HepG2 (cell line): ENCODE measurements around the gene TRAPPC5. TPM values are rescaled to one million over a fixed set of nuclear protein-coding genes. Genes with fewer than 3 reads are reported as not detected.

Experiments used
- ATAC-seq: fragments of 200-7000 bp; cut with Tn5 transposase; 3 replicates; pipeline ENCODE4 v1.9.1; 2020; ENCODE audit warnings: mild to moderate bottlenecking, moderate library complexity
- BruUV-seq: library from RNA; stranded (reverse); fragments of 400-500 nt; replicated peaks from 2 replicates; lab custom pipeline; 2021; lab: Mats Ljungman, UMichigan
- CTCF ChIA-PET: fragments of 300-600 bp; formaldehyde crosslinking; extraction: SDS; loops from one replicate; lab custom pipeline; 2021; ENCODE audit warnings: low total read pairs, inconsistent platforms, low intra/inter-chr PET ratio; lab: Yijun Ruan, JAX
- POLR2A ChIA-PET: fragments of 350-600 bp; sonication (Branson Sonifier 250); formaldehyde crosslinking; loops from one replicate; lab custom pipeline; 2020; ENCODE audit warnings: antibody characterized with exemption, inconsistent platforms; lab: Yijun Ruan, JAX
- DNase-seq: peaks from one replicate; pipeline ENCODE4 v3.0.0-alpha.2; 2015; ENCODE audit warnings: low spot score
- FAIRE-seq: peaks from 3 replicates; lab custom pipeline; 2011; peaks lifted over from hg19 to GRCh38; lab: Jason Lieb, UNC
- H2AFZ ChIP-seq: one replicate; pipeline ENCODE4 v1.6.1; 2011; ENCODE audit warnings: low read length, inconsistent platforms
- H3K27ac ChIP-seq: fragments of 300-600 bp; 3 replicates; pipeline ENCODE4 v1.8.0; 2011; ENCODE audit warnings: mixed run types, mild to moderate bottlenecking, mixed read lengths, low read length, inconsistent platforms; ENCODE audit not compliant: insufficient read depth; ENCODE audit errors: extremely low read length
- H3K27me3 ChIP-seq, 2 experiments: fragments of 200-600 bp in 1 of 2; 2 replicates in 1 of 2; 3 replicates in 1 of 2; pipeline versions ENCODE4 v1.6.0 to v1.8.0; 2011; ENCODE audit warnings: low read length in 2 of 2, mild to moderate bottlenecking in 2 of 2, moderate library complexity in 2 of 2, inconsistent platforms in 1 of 2; ENCODE audit not compliant: insufficient read depth in 2 of 2, control insufficient read depth in 1 of 2
- H3K36me3 ChIP-seq, 2 experiments: fragments of 200-600 bp in 1 of 2; replicated peaks in 1 of 2; 2 replicates in 1 of 2; 3 replicates in 1 of 2; pipeline versions ENCODE4 v1.5.1 to v1.8.0; 2011; ENCODE audit warnings: low read length in 2 of 2, inconsistent platforms in 1 of 2; ENCODE audit not compliant: insufficient read depth in 2 of 2, control insufficient read depth in 1 of 2
- H3K4me1 ChIP-seq: 2 replicates; pipeline ENCODE4 v1.5.1; 2012; ENCODE audit warnings: low read length, inconsistent platforms; ENCODE audit not compliant: insufficient read depth
- H3K4me2 ChIP-seq: 2 replicates; pipeline ENCODE4 v1.6.0; 2011; ENCODE audit warnings: low read depth, low read length, inconsistent platforms
- H3K4me3 ChIP-seq, 3 experiments: fragments of 200-600 bp in 1 of 3; sonication (generic), shearing (Covaris generic) in 1 of 3; replicated peaks in 1 of 3; 2 replicates each; pipeline ENCODE4 v1.5.1; 2011 to 2016; ENCODE audit warnings: low read length in 3 of 3, inconsistent platforms in 2 of 3, low read depth in 2 of 3, mild to moderate bottlenecking in 2 of 3, control low read depth in 1 of 3, mixed read lengths in 1 of 3; ENCODE audit not compliant: insufficient read depth in 1 of 3
- H3K79me2 ChIP-seq: one replicate; pipeline ENCODE4 v1.6.1; 2011; ENCODE audit warnings: low read length, inconsistent platforms; ENCODE audit not compliant: insufficient read depth
- H3K9ac ChIP-seq: 2 replicates; pipeline ENCODE4 v1.6.0; 2011; ENCODE audit warnings: mild to moderate bottlenecking, low read depth, low read length, inconsistent platforms; ENCODE audit not compliant: insufficient read depth
- H3K9me3 ChIP-seq: 2 replicates; pipeline ENCODE4 v1.5.1; 2012; ENCODE audit warnings: mild to moderate bottlenecking, low read length
- H4K20me1 ChIP-seq: 2 replicates; pipeline ENCODE4 v1.6.0; 2011; ENCODE audit warnings: inconsistent platforms, mild to moderate bottlenecking, low read length, moderate library complexity; ENCODE audit not compliant: insufficient read depth
- CCDC6 ChIP-seq: sonication (generic); formaldehyde crosslinking; IDR thresholded peaks from 2 replicates; pipeline ENCODE4 v1.8.1; 2022; ENCODE audit warnings: mild to moderate bottlenecking, missing genetic modification reagents, moderate library complexity
- FOXP1 ChIP-seq, 2 experiments: fragments of 450-650 bp in 1 of 2; IDR thresholded peaks; 2 replicates each; pipeline ENCODE4 v1.6.1; 2017 to 2018; ENCODE audit warnings: antibody characterized with exemption in 1 of 2
- FOXP4 ChIP-seq: sonication (generic); formaldehyde crosslinking; IDR thresholded peaks from 2 replicates; pipeline ENCODE4 v1.4.0; 2020; ENCODE audit warnings: missing genetic modification reagents
- GTF3A ChIP-seq: sonication (generic); formaldehyde crosslinking; conservative IDR thresholded peaks from 2 replicates; pipeline ENCODE4 v1.4.0; 2020; ENCODE audit warnings: mild to moderate bottlenecking, missing genetic modification reagents
- ISL2 ChIP-seq: sonication (generic); formaldehyde crosslinking; IDR thresholded peaks from 2 replicates; pipeline ENCODE4 v1.5.0; 2020; ENCODE audit warnings: missing genetic modification reagents
- KIAA2018 ChIP-seq: sonication (generic); formaldehyde crosslinking; IDR thresholded peaks from 2 replicates; pipeline ENCODE4 v1.5.0; 2020; ENCODE audit warnings: mild to moderate bottlenecking, missing genetic modification reagents, borderline replicate concordance
- KLF16 ChIP-seq, 2 experiments: sonication (generic) in 1 of 2; formaldehyde crosslinking in 1 of 2; IDR thresholded peaks; 2 replicates each; pipeline versions ENCODE4 v1.6.1 to v1.8.0; 2016 to 2023; ENCODE audit warnings: missing genetic modification reagents in 2 of 2, missing compliant biosample characterization in 1 of 2
- MED1 ChIP-seq: sonication (generic); formaldehyde crosslinking; IDR thresholded peaks from 2 replicates; pipeline ENCODE4 v1.4.0; 2020; ENCODE audit warnings: missing genetic modification reagents
- RERE ChIP-seq: IDR thresholded peaks from 2 replicates; pipeline ENCODE4 v1.6.1; 2016; ENCODE audit warnings: low read depth, missing genetic modification reagents, missing compliant biosample characterization
- WGBS: methylation state at CpG from one replicate; pipeline ENCODE4 v1.1.6; 2017; ENCODE audit warnings: low lambda C conversion rate; 5-methylcytosine and 5-hydroxymethylcytosine counted together
- in situ Hi-C: cut with HindIII; loops from 2 replicates; pipeline ENCODE4 v1.10.0; 2017; ENCODE audit warnings: low pct_unique_long_range_greater_than_20kb; ENCODE audit not compliant: extremely low pct_ligation_motif_present
- intact Hi-C: fragments of 100-400 bp; cut with micrococcal nuclease; formaldehyde crosslinking; loops from one replicate; pipeline ENCODE4 v1.10.0; 2022; ENCODE audit not compliant: unreplicated experiment
- polyA plus RNA-seq, 8 experiments: library from polyadenylated mRNA; depleted of rRNA in 3 of 8; stranded (reverse) in 7 of 8; unstranded in 1 of 8; fragments of >200 nt; fragmentation: Illumina TruSeq in 4 of 8; extraction: Trizol in 4 of 8; gene quantifications; 2 replicates each; pipeline versions ENCODE4 v1.2.1 to v1.2.3, GENCODE V29; 2011 to 2016; ENCODE audit warnings: low read depth in 4 of 8, missing spikeins in 1 of 8, mixed read lengths in 1 of 8; ENCODE audit not compliant: insufficient read depth in 1 of 8
- total RNA-seq, 5 experiments: library from RNA; depleted of rRNA; stranded (reverse); fragments of >200 nt; fragmentation: Illumina TruSeq; extraction: Trizol; gene quantifications; 2 replicates each; pipeline ENCODE4 v1.2.3, GENCODE V29; 2016; ENCODE audit warnings: low read depth in 1 of 5

Gene TRAPPC5
- total and polyA plus RNA-seq, 2 of the 13 experiments (the other 11 are each of a cell fraction or from before 2014, with no cell fraction given): 38.5 to 78.7 TPM

- no peak overlapping the region for H3K4me3 ChIP-seq
- no peaks in the 10 kb centered on the region for H3K9me3 ChIP-seq
- no peak overlapping the region for H3K9ac ChIP-seq
- no peaks in the 10 kb centered on the region; a peak in 1 of 5 replicates for H3K36me3 ChIP-seq
- ChIA-PET POLR2A (no interaction called here), CTCF (no interaction called here)
- no peak overlapping the region for H3K27ac ChIP-seq
- intact Hi-C loops (no loop called here), in situ Hi-C loops (no loop called here)
- ATAC-seq (no peak), FAIRE-seq (no peak), DNase-seq (no peak)
- no peaks in the 10 kb centered on the region for H3K27me3 ChIP-seq
- H4K20me1 ChIP-seq: no peaks in the 10 kb centered on the region; the same call in 1 of the 2 replicates
- H3K79me2 ChIP-seq: no peaks in the 10 kb centered on the region
- BruUV-seq: no TSS peak
- no peak overlapping the region for H3K4me2 ChIP-seq
- no peak overlapping the region for H2AFZ ChIP-seq
- over 99% methylated on average over 8 of the region's 8 CpGs for WGBS
- peaks cover 3% of the 10 kb centered on the region for H3K4me1 ChIP-seq
- no peak for TF ChIP-seq RERE (CRISPR knock-in tag)
- TF ChIP-seq KLF16 (CRISPR knock-in tag; IDR thresholded peaks at IDR 0.05): no peak
- TF ChIP-seq GTF3A (CRISPR knock-in tag): no peak
- no peak for TF ChIP-seq FOXP4 (CRISPR knock-in tag)
- TF ChIP-seq CCDC6 (CRISPR knock-in tag): no peak
- TF ChIP-seq KIAA2018: no peak
- no peak for TF ChIP-seq FOXP1 (IDR thresholded peaks at IDR 0.05)
- TF ChIP-seq FOXP1 (CRISPR knock-in tag; IDR thresholded peaks at IDR 0.05): no peak
- no peak for TF ChIP-seq MED1 (CRISPR knock-in tag)
- no peak for TF ChIP-seq ISL2 (CRISPR knock-in tag)
Measured at GRCh38 chr19:7643031-7643415, 37.6 kb upstream of the TRAPPC5 start.
